HG03045 (cell line): ENCODE measurements around the gene GORAB.

Experiments
- ATAC-seq: cut with Tn5 transposase; IDR thresholded peaks from one replicate; pipeline ENCODE4 v1.9.1; 2021; ENCODE audit warnings: mild to moderate bottlenecking, moderate library complexity; ENCODE audit not compliant: unreplicated experiment

The GORAB gene

DNA sequence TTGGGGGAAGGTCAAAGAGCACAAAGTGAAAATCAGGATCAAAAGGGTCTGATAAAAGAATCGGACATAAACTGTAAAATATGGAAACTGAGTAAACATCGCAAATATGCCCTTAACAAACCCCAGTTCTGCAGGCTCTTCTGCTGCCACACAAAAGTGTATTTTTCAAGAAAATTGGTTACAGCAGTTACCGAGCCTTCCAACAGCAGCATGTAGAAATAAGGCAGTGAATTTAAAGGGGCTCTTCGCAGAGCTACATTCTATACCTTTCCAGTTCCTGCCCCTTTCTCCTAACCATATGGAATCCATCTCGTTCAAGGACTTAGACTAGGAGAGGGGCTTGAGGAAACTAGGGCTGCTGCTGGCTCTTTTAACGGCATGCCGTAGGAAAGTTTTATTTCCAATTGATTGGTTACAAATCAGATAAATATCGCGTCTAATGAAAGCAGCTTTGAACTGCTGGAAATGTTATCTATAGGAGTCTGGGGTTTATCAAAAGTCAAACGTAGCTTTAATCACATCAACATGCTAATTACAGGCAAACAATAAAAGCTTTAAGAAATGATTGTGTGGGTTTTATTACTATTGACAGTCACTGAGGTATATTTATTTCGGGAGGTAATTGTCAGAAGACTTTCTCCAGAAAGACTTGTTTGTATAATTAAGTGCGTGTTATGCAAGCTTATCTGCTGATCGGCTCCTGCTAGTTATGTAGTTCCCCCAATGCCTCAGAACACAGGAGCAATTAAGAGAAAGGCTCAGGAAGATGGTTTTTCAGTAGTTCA is 59.1 kb downstream of the GORAB start:
- ATAC-seq: no peak

DNA sequence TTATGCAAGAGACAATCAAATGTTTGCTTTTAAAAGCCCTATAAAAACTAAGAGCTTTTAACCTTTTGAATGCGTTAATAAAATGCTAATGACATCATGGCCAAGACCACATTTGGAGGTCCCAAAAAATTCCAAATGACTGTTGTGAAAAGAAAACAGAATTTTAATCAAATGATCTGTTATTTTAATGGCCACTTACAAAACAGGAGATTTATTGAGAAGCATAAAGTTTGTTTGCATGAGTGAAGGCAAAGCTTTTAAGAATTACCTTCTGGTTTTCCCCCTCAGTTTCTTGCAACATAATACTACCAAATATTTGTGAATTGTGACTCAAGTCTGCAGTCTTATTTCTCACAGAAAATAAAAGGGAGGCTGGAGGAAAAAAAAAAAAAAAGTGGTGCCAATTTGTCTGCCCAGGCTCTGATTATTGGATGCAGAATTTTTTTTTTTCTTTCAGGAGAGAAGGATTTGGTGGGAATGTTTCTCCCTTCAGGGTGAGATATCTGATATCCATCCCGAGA is 60.7 kb downstream of the GORAB start:
- no peak for ATAC-seq

DNA sequence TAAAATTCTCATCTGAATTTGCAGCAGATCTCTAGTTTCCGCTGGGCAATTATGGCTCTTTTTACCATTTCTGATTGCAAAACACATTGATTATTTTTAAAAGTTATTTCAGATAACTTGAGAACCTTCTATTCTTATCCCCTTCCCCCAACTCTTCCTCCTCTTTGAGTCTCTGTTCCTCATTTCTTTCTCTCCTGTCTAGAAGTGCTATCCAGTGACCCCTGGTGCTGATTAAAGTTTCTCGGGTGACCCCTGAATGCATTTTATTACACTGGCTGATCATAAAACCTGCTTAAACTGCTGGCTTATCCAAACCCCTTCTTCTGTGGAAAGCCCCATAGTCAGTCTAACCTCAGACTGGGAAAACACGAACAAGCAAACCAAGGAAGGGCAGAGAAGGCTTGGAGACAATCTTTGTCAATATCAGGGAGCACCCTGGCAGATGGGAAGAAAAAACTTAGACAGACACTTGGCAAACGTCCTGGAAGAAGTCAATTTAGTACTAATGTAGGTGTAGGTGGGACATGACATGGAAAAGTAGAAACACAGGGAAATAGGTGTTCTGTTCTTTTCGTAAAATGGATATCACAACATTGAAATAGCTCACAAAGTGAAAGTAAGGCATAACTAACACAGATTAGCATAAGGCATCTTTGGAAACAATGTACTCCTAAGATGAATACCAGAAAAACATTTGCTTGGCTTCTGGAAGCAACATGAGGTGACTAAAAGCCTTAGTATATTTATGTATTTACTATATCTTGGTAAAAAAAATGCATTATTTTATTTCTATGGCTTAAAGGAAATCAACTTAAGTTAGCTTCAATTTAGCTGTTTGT is 61.4 kb downstream of the GORAB start:
- no peak for ATAC-seq

DNA sequence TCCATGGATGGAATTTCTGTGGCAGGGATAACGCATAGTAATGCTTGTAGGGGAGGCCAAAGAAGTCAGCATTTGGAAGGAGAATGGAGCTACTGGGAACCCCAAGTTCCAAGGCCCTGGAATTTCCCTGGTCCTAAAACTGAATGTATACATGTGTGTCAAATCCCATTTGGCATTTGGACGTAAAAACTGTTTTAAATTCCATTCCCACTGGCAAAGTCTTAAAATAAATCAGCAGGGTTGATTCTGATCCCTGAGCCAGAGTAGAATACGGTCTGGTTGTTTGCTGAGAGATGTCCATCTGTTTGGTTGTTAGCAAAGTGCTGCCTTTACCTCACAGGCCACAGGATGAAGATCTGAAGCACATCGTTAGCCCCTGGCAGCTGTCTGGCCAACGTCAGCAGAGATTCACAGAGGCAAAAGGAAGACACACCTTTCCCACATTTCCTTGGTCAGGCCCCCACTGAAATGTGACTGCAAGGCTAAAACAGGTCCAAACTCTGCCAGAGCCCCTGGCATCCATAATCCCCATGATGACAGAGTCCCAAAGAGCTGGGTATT is 62.2 kb downstream of the GORAB start:
- ATAC-seq: no peak

DNA sequence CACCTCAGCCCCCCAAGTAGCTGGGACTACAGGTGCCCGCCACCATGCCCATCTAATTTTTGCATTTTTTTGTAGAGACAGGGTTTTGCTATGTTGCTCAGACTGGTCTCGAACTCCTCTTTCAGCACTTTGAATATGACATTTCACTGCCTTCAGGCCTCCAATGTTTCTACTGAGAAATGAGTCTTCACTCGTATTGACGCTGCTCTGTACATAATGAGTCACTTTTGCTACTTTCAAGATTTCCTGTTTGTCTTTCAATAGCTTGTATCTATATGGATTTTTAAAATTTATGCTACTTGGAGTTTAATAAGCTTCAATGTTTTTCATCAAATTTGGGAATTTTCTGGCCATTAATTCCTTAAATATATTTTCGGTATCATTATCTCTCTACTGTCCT is 64.7 kb downstream of the GORAB start:
- no peak for ATAC-seq

DNA sequence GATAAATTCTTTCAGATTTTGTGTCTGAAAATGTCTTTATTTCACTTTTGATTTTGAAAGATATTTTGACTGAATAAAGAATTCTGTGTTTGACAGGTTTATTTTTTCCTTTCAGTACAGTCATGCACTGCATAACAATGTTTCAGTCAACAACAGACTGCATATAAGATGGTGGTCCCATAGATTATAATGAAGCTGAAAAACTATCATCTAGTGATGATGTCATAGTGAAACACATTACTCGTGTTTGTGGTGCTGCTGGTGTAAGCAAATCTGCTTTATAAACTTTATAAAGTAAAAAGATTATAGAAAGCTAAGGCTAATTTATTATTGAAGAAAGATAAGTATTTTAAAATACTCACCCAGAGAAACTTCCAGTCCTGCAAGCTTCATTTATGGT is 66.7 kb downstream of the GORAB start:
- ATAC-seq: no peak

DNA sequence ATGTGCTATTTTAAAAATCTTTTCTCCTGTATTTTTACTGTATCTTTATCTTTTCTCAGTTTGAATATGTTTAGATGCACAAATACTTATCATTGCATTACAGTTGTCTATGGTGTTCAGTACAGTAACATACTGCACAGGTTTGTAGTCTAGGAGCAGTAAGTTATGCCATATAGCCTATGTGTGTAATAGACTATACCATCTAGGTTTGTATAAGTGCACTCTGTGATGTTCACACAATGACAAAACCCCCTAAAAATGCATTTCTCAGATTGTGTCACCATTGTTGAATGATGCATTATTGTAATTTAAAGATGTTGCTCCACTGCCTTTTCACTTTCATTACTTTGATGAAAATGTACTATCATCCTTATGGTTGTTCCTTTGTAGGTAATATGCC is 67.1 kb downstream of the GORAB start:
- no peak for ATAC-seq

DNA sequence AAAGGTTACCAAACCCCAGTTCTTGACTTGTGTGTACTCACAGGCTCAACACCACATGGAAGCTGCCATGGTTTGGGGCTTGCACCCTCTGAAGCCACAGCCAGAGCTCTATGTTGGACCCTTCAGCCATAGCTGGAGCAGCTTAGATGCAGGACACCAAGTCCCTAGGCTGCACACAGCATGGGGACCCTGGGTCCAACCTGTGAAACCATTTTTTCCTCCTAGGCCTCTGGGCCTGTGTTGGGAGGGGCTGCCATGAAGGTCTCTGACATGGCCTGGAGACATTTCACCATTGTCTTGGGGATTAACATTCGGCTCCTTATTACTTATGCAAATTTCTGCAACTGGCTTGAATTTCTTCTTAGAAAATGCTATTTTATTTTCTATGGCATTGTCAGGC is 69.9 kb downstream of the GORAB start:
- no peak for ATAC-seq
